Muscle of leg (tissue), 11 donors: Measurements from ENCODE around the gene RANBP10. TPM values are rescaled to one million over a fixed set of nuclear protein-coding genes. Genes with fewer than 3 reads are reported as not detected.
A peak's percentile ranks its signal among the peaks of the same experiment; 100 is the strongest.
"Not testable (repeated sequence)": the region's sequence is repeated elsewhere in the genome, so short reads cannot be mapped to it uniquely, and the experiment has no call there.

Experiments
- DNase-seq: peaks from one replicate; pipeline ENCODE4 v3.0.0; 2013
- H3K27ac ChIP-seq: one replicate; pipeline ENCODE4 v1.5.1; 2013; ENCODE audit warnings: mild to moderate bottlenecking, low read length, control low read depth
- H3K27me3 ChIP-seq: one replicate; pipeline ENCODE4 v1.6.1; 2013; ENCODE audit warnings: low read length; ENCODE audit not compliant: control insufficient read depth, insufficient read depth
- H3K36me3 ChIP-seq: one replicate; pipeline ENCODE4 v1.6.1; 2013; ENCODE audit warnings: low read length; ENCODE audit not compliant: control insufficient read depth, insufficient read depth
- H3K4me1 ChIP-seq: one replicate; pipeline ENCODE4 v1.6.1; 2013; ENCODE audit warnings: low read length; ENCODE audit not compliant: control insufficient read depth, insufficient read depth
- H3K4me3 ChIP-seq: one replicate; pipeline ENCODE4 v1.5.1; 2013; ENCODE audit warnings: low read length, control low read depth
- H3K9me3 ChIP-seq: replicated peaks from 2 replicates; pipeline ENCODE4 v1.6.1; 2013; ENCODE audit warnings: low read depth, low read length; ENCODE audit not compliant: control insufficient read depth
- WGBS: methylation state at CpG from one replicate; pipeline ENCODE4 v1.1.5; 2013; ENCODE audit warnings: missing lambda C conversion rate; ENCODE audit not compliant: insufficient coverage; 5-methylcytosine and 5-hydroxymethylcytosine counted together
- polyA plus RNA-seq, 8 donors: library from polyadenylated mRNA; unstranded; fragments of 120-200 nt; gene quantifications; one replicate each; pipeline versions ENCODE4 v1.2.1 to v1.2.3, GENCODE V29; 2013; ENCODE audit warnings: inconsistent platforms in 1 of 8, low replicate concordance in 1 of 8; ENCODE audit not compliant: insufficient read length in 8 of 8, insufficient read depth in 1 of 8
- total RNA-seq: library from RNA; stranded (reverse); fragments of 120-200 nt; gene quantifications from one replicate; pipeline ENCODE4 v1.2.4, GENCODE V29; 2013

RANBP10 gene
- total and polyA plus RNA-seq, 9 donors, result 7.1 to 24.1 (median 20.0) TPM

DNA sequence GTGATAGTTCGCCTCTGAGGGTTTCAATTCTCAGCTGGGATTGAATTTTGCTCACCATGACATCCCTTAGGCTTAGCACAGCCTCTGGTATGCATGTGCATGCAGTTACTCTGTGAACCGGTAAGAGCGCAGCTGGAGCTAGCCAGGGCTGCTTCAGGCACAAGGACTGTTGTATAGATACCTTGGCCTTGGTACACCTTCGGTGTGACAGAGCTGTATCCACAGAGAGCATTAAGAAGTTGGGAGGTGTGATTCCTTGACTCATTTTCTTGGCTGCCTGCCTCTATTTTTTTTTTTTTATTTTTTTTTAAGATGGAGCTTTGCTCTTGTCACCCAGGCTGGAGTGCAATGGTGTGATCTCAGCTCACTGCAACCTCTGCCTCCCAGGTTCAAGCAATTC is 38.1 kb upstream of the RANBP10 start:
- Histone ChIP-seq H3K4me3 (no peak overlapping the region), H3K36me3 (peaks cover 9% of the 10 kb centered on the region), H3K4me1 (peaks cover 56% of the 10 kb centered on the region), H3K27ac (no peak overlapping the region), H3K27me3 (no peaks in the 10 kb centered on the region), H3K9me3 (no peaks in the 10 kb centered on the region)
- peak; percentile 26 for DNase-seq
- 40% methylated on average over 4 of the region's 4 CpGs for WGBS

DNA sequence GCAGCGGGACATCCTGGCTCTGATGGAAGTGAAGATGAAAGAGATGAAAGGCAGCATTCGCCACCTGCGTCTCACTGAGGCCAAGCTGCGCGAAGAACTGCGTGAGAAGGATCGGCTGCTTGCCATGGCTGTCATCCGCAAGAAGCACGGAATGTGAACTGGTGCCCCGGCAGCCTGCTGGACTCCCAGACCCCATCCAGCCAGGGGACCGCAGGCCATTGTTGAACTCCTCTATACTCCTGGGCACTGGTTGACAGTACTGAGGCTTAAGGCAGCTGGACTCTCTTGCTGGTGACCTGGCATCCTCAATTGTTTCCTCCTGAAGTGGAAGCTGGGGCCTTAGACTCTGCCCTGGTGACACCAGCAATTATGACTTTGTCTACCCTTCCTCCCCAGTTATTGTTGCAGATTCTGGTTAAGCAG is 37.0 kb upstream of the RANBP10 start:
- peaks cover 5% of the 10 kb centered on the region for H3K36me3 ChIP-seq
- no peaks in the 10 kb centered on the region for H3K27me3 ChIP-seq
- H3K4me1 ChIP-seq, result peaks cover 52% of the 10 kb centered on the region
- 11% methylated on average over 10 of the region's 11 CpGs for WGBS
- no peaks in the 10 kb centered on the region for H3K9me3 ChIP-seq
- H3K4me3 ChIP-seq, result peak overlapping the region; percentile 71
- no peak for DNase-seq
- H3K27ac ChIP-seq, result peak overlapping the region; percentile 71

DNA sequence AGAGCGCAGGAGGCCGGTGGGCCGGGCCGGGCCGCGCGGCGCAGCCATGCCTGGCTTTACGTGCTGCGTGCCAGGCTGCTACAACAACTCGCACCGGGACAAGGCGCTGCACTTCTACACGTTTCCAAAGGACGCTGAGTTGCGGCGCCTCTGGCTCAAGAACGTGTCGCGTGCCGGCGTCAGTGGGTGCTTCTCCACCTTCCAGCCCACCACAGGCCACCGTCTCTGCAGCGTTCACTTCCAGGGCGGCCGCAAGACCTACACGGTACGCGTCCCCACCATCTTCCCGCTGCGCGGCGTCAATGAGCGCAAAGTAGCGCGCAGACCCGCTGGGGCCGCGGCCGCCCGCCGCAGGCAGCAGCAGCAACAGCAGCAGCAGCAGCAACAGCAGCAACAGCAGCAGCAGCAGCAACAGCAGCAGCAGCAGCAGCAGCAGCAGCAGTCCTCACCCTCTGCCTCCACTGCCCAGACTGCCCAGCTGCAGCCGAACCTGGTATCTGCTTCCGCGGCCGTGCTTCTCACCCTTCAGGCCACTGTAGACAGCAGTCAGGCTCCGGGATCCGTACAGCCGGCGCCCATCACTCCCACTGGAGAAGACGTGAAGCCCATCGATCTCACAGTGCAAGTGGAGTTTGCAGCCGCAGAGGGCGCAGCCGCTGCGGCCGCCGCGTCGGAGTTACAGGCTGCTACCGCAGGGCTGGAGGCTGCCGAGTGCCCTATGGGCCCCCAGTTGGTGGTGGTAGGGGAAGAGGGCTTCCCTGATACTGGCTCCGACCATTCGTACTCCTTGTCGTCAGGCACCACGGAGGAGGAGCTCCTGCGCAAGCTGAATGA is 36.4 kb upstream of the RANBP10 start:
- WGBS, result under 1% methylated on average over 66 of the region's 67 CpGs
- DNase-seq, result peak; percentile 49
- Histone ChIP-seq H3K27ac (peak overlapping the region; percentile 71), H3K36me3 (peaks cover 5% of the 10 kb centered on the region), H3K9me3 (no peaks in the 10 kb centered on the region), H3K27me3 (no peaks in the 10 kb centered on the region), H3K4me1 (peaks cover 46% of the 10 kb centered on the region), H3K4me3 (peak overlapping the region; percentile 71)

DNA sequence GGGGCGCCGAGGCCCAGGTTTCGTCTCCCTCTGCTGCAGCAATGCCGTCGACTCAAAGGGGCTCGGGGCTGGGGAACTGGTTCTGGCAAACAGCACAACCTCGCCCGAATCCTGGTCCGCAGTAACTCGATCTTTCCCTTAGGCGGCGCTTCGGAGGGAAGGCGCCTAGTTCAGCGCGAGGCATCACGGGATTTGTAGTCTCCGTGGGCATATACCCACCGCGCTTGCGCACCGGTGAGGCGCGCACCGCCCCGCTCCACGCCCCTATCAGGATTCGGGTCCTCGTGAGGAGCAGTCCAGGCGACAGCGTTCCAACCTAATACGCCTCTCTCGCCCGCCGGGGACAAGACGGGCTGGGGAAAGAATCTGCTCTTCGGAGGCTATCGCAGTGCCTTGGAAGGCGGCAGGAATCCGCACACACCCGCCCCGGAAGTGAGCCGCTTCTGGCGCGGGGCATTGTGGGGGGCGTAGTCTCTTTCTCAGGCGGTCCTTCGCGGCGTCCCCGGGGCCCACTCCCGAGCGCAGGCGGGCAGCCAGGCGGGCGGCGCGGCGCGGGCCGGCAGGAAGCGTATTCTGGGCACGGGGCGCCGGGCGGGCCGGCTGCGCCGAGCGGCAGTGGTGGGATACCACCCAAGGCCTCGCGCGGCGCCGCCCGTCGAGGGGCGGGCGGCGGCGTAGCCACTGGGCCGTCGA is 35.6 kb upstream of the RANBP10 start, which contains the start of gene THAP11:
THAP11 (plus strand) TSS at position 505 of the 693 bp plus-strand sequence. CDS start 235 bp downstream, outside the sequence.
- peaks cover 5% of the 10 kb centered on the region for H3K36me3 ChIP-seq
- WGBS, result under 1% methylated on average over 83 of the region's 83 CpGs
- peak; percentile 98 for DNase-seq
- no peaks in the 10 kb centered on the region for H3K9me3 ChIP-seq
- H3K27me3 ChIP-seq, result no peaks in the 10 kb centered on the region
- peak within 1 kb of the TSS; percentile 96 for H3K27ac ChIP-seq
- H3K4me1 ChIP-seq, result peaks cover 44% of the 10 kb centered on the region
- H3K4me3 ChIP-seq, result peak within 1 kb of the TSS; percentile 71

DNA sequence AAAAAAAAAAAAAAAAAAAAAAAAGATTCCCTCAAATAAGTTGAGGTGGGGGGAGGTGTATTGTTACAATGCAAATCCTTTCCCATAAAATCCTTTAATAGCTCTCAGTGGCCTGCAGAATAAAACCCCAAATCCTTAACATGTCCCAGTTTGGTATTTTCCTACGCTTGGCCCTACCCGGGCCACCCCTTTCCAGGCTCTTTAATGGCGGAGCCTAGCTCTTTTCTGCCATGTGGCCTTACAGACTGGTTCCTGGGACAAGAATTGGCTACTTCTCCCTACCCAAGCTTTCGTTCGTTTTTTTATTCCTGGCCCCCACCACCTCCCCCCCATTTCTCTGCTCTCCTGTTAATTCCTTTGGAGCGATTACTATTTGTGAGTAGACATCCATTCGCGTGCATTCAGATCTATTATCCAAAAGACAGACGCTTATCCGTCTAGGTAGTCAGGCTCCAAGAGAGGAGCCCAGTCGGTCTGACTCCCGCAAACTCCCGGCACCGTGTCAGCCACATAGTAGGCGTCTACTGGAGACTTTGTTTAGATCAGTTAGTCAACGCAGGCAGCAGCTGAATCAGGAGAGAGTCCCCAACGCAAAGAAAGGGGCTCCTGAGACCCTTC is 34.9 kb upstream of the RANBP10 start:
- Histone ChIP-seq H3K4me3 (peak overlapping the region; percentile 60), H3K27ac (peak overlapping the region; percentile 96), H3K4me1 (peaks cover 43% of the 10 kb centered on the region), H3K27me3 (no peaks in the 10 kb centered on the region), H3K36me3 (peaks cover 5% of the 10 kb centered on the region), H3K9me3 (no peaks in the 10 kb centered on the region)
- 46% methylated on average over 17 of the region's 17 CpGs for WGBS
- DNase-seq, result no peak

DNA sequence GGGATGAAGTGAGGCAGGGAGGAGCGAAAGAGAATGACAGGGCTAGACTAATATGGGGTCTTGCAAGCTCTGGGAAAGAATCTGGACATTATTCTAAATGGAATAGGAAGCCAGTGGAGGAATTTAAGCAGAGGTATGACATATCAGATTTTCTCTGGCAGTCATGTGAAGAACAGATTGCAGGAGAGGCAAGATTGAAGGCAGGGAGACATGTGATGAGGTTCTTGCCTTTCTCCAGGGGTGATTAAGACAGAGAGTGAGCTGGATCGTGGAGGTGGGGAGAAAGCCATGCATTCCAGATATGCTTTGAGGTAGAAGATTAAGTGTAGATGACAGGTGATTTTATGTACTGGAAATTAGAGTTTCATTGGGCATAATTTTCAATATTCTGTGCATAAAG is 31.5 kb upstream of the RANBP10 start:
- 100% methylated on average over 1 of the region's 2 CpGs for WGBS
- no peak overlapping the region for H3K27ac ChIP-seq
- H3K4me3 ChIP-seq, result no peak overlapping the region
- H3K9me3 ChIP-seq, result no peaks in the 10 kb centered on the region
- H3K36me3 ChIP-seq, result no peaks in the 10 kb centered on the region
- H3K27me3 ChIP-seq, result no peaks in the 10 kb centered on the region
- H3K4me1 ChIP-seq, result peaks cover 16% of the 10 kb centered on the region
- DNase-seq, result no peak

DNA sequence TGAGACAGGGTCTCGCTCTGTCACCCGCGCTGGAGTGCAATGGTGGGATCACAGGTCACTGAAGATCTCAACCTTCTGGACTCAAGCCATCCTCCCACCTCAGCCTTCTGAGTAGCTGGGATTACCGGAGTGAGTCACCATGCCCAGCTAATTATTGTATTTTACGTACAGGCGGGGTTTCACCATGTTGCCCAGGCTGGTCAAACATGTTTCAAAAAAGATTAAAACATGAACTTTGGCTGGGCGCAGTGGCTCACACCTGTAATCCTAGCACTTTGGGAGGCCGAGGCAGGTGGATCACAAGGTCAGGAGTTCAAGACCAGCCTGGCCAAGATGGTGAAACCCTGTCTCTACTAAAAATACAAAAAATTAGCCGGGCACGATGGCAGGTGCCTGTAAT is 30.8 kb upstream of the RANBP10 start:
- H3K36me3 ChIP-seq, DNase-seq, H3K4me3 ChIP-seq, H3K9me3 ChIP-seq, H3K27me3 ChIP-seq, H3K27ac ChIP-seq: not testable (repeated sequence)
- peaks cover 20% of the 10 kb centered on the region for H3K4me1 ChIP-seq
- 92% methylated on average over 7 of the region's 10 CpGs for WGBS

DNA sequence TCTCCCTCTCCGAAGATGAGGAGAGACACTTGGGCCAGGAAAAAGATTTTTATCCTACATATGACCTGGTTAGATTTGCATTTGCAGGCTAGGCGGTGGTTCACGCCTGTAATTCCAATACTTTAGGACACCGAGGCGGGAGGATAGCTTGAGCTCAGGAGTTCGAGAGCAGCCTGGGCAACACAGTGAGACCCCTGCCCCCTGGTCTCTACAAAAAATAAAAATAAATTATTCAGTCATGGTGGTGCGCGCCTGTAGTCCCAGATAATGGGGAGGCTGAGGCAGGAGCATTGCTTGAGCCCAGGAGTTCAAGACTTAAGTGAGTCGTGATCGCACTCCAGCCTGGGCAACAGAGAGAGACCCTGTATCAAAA is 27.9 kb upstream of the RANBP10 start:
- Histone ChIP-seq H3K9me3 (no peaks in the 10 kb centered on the region), H3K27ac (no peak overlapping the region), H3K4me3 (peak overlapping the region; percentile 73), H3K36me3 (peaks cover 31% of the 10 kb centered on the region), H3K4me1 (peaks cover 13% of the 10 kb centered on the region), H3K27me3 (no peaks in the 10 kb centered on the region)
- no peak for DNase-seq
- WGBS, result 90% methylated on average over 8 of the region's 10 CpGs

DNA sequence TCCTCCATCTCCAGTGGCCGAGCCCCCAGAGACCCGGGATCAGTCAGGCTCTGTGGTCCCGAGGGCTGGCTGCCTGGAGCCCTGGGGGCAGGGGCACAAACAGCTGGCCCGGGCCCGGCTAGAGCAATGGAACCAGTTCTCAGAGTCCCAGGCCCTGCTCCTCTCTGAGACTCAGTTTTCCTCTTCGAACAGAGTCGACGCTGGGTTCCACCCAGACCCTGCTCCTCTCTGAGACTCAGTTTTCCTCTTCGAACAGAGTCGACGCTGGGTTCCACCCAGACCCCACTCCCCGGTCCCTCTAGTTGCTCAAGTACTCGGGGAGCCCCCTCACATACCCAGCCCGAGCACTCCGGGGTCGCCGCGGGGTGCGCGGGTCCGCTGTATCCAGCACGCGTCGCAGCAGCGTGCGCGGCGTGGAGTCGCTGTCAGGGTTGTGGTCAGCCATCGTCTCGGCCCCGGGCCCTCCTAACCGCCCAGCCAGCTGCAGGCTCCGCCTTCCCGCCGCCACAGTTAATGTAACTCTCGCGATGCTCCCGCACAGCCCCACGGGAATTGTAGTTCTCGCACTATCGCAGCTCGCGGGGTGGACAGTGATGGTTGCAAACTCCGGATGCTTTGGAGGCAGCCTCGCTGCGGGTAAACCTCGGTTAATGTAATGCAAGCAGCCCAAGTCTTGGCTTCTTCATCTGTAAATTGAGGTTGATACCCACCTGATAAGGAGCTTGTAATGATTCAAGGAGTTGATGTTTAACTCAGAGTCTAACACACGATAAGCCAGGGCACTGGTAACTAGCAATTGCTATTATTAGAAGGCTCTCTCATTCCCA is 27.3 kb upstream of the RANBP10 start:
- H3K4me1 ChIP-seq, result peaks cover 13% of the 10 kb centered on the region
- DNase-seq, result peak; percentile 98
- H3K36me3 ChIP-seq, result peaks cover 37% of the 10 kb centered on the region
- peak overlapping the region; percentile 73 for H3K4me3 ChIP-seq
- H3K9me3 ChIP-seq, result no peaks in the 10 kb centered on the region
- no peaks in the 10 kb centered on the region for H3K27me3 ChIP-seq
- H3K27ac ChIP-seq, result peak overlapping the region; percentile 23
- 0% methylated on average over 48 of the region's 49 CpGs for WGBS
